Measurements from ENCODE around the gene BPIFB6. TPM values are rescaled to one million over a fixed set of nuclear protein-coding genes. Genes with fewer than 3 reads are reported as not detected.

BPIFB6 gene
- total and polyA plus RNA-seq, 2 donors (not counting 1 experiment from before 2014, with no cell fraction given) = not detected

DNA sequence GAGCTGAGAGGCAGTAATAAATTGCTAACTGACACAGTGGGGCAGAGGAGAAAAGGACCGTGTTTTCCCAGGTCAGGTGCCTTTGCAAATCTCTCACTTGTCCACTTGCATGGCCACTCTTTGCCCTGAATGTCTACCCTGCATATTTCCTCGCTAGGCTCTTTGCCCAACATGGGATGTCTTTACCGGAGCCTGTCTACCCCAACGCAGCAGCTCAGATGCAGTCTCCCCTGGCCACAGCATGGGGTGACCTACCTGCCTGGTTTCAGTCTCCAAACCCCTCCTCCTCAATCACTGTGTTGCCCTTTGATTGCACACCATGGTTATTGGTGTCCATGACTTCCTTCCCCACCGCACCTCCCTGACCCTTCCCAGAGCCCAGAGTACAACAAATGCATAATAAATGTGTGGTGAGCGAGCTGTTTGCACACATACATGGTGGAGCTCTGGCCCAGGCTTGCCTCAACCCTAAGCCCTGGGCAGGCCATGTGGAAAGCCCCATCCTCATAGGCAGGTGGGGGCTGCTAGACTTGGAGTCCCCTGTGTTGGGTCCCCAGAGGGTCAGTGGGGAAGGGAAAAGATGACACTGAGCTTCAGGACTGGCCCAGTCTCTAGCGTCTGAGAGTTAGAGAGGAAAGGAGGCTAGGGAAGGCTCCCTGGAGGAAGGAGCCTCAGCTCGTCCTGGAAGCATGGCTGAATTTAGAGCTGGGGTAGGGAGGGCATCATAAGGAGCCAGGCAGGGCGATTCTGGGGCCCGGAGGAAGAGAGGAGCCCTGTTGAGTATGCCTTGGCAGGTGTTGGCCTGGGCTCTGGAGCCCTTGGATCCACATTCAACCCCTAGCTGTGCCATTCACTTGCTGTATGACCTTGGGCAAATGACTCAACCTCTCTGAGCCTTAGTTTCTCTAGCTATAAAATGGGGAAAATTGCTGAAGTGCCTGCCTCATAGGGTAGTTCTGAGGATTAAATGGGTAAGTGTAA, 4.4 kb upstream of the BPIFB6 start:
- Histone ChIP-seq H4K20me1 (ENCODE audit: control insufficient read depth, extremely low read depth, insufficient read depth, low read length) (no peaks in the 10 kb centered on the region), H3K27ac (ENCODE audit: insufficient read depth, low read length) (no peak overlapping the region), H3K9me3 (ENCODE audit: control insufficient read depth, insufficient read depth, low read depth, low read length) (no peaks in the 10 kb centered on the region), H3K4me1 (ENCODE audit: control insufficient read depth, extremely low read depth, insufficient read depth, low read length) (no peaks in the 10 kb centered on the region), H3K4me3 (replicated peaks in 1 of 4; ENCODE audit: control extremely low read depth in 1 of 4, insufficient read depth in 1 of 4, low read depth in 3 of 4, low read length in 4 of 4) (no peak overlapping the region), H3K27me3 (ENCODE audit: control insufficient read depth, insufficient read depth, low read length) (no peaks in the 10 kb centered on the region), H3K4me2 (ENCODE audit: extremely low read depth, insufficient read depth, low read length) (no peak overlapping the region), H2AFZ (ENCODE audit: low read length) (no peak overlapping the region), H3K9ac (ENCODE audit: insufficient read depth, low read length) (no peak overlapping the region), H3K36me3 (ENCODE audit: control insufficient read depth, insufficient read depth, low read length) (no peaks in the 10 kb centered on the region), H3K79me2 (ENCODE audit: control insufficient read depth, insufficient read depth, low read length) (no peaks in the 10 kb centered on the region)
- TF ChIP-seq, protein P1, sequence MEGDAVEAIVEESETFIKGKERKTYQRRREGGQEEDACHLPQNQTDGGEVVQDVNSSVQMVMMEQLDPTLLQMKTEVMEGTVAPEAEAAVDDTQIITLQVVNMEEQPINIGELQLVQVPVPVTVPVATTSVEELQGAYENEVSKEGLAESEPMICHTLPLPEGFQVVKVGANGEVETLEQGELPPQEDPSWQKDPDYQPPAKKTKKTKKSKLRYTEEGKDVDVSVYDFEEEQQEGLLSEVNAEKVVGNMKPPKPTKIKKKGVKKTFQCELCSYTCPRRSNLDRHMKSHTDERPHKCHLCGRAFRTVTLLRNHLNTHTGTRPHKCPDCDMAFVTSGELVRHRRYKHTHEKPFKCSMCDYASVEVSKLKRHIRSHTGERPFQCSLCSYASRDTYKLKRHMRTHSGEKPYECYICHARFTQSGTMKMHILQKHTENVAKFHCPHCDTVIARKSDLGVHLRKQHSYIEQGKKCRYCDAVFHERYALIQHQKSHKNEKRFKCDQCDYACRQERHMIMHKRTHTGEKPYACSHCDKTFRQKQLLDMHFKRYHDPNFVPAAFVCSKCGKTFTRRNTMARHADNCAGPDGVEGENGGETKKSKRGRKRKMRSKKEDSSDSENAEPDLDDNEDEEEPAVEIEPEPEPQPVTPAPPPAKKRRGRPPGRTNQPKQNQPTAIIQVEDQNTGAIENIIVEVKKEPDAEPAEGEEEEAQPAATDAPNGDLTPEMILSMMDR (conservative IDR thresholded peaks at IDR 0.05 in 1 of 2, IDR thresholded peaks at IDR 0.05 in 1 of 2; ENCODE audit: low read depth in 1 of 2, low read length in 2 of 2) = no peak
- DNase-seq (ENCODE audit: low read depth in 2 of 2) = no peak

DNA sequence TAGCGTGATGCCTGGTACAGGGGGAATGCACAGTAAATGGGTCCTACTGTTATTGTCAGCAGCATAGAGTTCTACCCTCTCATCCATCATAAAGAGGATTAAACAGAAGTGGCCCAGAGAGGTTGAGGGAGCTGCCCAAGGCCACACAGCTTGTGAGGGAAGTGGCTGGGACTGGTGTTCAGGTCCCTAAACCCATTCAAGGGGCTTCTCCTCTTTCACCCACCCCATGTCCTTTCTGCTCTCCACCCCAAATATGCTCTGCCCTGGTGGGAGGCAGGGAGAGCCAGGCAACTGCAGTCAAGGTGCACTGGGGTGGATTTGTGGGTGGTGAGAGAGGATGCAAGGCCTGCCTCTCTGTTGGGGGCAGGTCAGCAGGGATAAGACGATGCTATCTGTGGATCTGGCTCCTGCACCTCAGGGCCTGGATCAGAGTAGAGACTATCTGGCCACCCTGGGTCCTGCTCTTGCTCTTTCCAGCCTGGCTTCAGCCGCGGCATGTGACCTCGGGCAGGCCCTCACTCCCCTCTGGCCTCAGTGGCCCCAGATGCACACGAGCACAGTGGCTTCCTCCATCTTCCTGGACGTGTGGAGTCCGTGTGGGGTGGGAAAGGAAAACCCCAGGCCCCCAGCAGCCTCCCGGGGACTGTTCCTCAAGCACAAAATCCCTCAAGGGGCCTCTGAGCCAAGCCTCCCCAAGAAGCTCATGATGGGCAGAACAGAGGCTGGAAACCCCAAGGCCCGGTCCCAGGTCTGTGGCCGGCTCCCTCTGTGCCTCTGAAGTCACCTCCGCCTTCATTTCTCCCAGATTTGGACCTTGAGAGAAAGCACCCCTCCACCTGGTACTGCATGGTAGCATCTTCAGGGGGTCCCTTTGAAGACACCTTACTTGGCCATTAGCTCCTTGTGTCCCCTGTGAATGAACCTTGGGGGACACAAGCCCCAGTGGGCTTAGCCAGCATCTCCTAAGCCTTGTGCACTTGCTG, 3.4 kb upstream of the BPIFB6 start:
- Histone ChIP-seq H3K27ac (ENCODE audit: insufficient read depth, low read length) (no peak overlapping the region), H3K4me3 (replicated peaks in 1 of 4; ENCODE audit: control extremely low read depth in 1 of 4, insufficient read depth in 1 of 4, low read depth in 3 of 4, low read length in 4 of 4) (no peak overlapping the region), H3K9me3 (ENCODE audit: control insufficient read depth, insufficient read depth, low read depth, low read length) (no peaks in the 10 kb centered on the region), H3K4me1 (ENCODE audit: control insufficient read depth, extremely low read depth, insufficient read depth, low read length) (no peaks in the 10 kb centered on the region), H3K36me3 (ENCODE audit: control insufficient read depth, insufficient read depth, low read length) (no peaks in the 10 kb centered on the region), H3K9ac (ENCODE audit: insufficient read depth, low read length) (no peak overlapping the region), H4K20me1 (ENCODE audit: control insufficient read depth, extremely low read depth, insufficient read depth, low read length) (no peaks in the 10 kb centered on the region), H3K27me3 (ENCODE audit: control insufficient read depth, insufficient read depth, low read length) (no peaks in the 10 kb centered on the region), H3K79me2 (ENCODE audit: control insufficient read depth, insufficient read depth, low read length) (no peaks in the 10 kb centered on the region), H2AFZ (ENCODE audit: low read length) (no peak overlapping the region), H3K4me2 (ENCODE audit: extremely low read depth, insufficient read depth, low read length) (no peak overlapping the region)
- no peak for TF ChIP-seq EZH2 (IDR thresholded peaks at IDR 0.05; ENCODE audit: low read length, missing control alignments)
- TF ChIP-seq, protein P1 (conservative IDR thresholded peaks at IDR 0.05 in 1 of 2, IDR thresholded peaks at IDR 0.05 in 1 of 2; ENCODE audit: low read depth in 1 of 2, low read length in 2 of 2) = no peak
- DNase-seq (ENCODE audit: low read depth in 2 of 2) = no peak

DNA sequence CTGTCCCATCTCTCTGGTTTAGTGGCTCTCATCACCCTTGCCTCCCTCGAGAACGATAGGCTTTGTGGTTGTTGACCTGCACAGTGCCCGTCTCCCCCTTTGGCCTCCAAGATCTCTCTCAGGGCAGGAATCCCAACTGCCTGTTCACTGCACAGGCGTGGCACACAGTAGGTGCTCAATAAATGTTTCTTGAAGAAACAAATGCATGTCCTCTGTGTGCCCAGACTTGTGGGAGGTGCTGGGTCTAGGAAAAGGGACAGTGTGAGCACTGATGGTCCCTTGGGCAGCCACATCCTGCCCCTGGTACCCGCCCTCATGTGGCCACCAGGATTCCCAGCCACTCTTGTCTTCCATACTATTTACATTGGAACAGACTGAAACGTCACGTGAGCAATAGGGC, 2.6 kb upstream of the BPIFB6 start:
- Histone ChIP-seq H3K9ac (ENCODE audit: insufficient read depth, low read length) (no peak overlapping the region), H3K27ac (ENCODE audit: insufficient read depth, low read length) (no peak overlapping the region), H3K27me3 (ENCODE audit: control insufficient read depth, insufficient read depth, low read length) (no peaks in the 10 kb centered on the region), H3K36me3 (ENCODE audit: control insufficient read depth, insufficient read depth, low read length) (no peaks in the 10 kb centered on the region), H3K79me2 (ENCODE audit: control insufficient read depth, insufficient read depth, low read length) (no peaks in the 10 kb centered on the region), H3K4me3 (replicated peaks in 1 of 4; ENCODE audit: control extremely low read depth in 1 of 4, insufficient read depth in 1 of 4, low read depth in 3 of 4, low read length in 4 of 4) (no peak overlapping the region), H4K20me1 (ENCODE audit: control insufficient read depth, extremely low read depth, insufficient read depth, low read length) (no peaks in the 10 kb centered on the region), H3K4me2 (ENCODE audit: extremely low read depth, insufficient read depth, low read length) (no peak overlapping the region), H2AFZ (ENCODE audit: low read length) (no peak overlapping the region), H3K4me1 (ENCODE audit: control insufficient read depth, extremely low read depth, insufficient read depth, low read length) (no peaks in the 10 kb centered on the region), H3K9me3 (ENCODE audit: control insufficient read depth, insufficient read depth, low read depth, low read length) (no peaks in the 10 kb centered on the region)
- no peak for TF ChIP-seq EZH2 (IDR thresholded peaks at IDR 0.05; ENCODE audit: low read length, missing control alignments)
- TF ChIP-seq, protein P1 (conservative IDR thresholded peaks at IDR 0.05 in 1 of 2, IDR thresholded peaks at IDR 0.05 in 1 of 2; ENCODE audit: low read depth in 1 of 2, low read length in 2 of 2) = no peak
- no peak for DNase-seq (ENCODE audit: low read depth in 2 of 2)

Measured in fibroblast of lung (primary cell).